ENCODE measurements around the gene VWA3A.

GRCh38 chr16:22189473-22190080 is 97.2 kb downstream of the VWA3A start:
- TF ChIP-seq, protein P1, sequence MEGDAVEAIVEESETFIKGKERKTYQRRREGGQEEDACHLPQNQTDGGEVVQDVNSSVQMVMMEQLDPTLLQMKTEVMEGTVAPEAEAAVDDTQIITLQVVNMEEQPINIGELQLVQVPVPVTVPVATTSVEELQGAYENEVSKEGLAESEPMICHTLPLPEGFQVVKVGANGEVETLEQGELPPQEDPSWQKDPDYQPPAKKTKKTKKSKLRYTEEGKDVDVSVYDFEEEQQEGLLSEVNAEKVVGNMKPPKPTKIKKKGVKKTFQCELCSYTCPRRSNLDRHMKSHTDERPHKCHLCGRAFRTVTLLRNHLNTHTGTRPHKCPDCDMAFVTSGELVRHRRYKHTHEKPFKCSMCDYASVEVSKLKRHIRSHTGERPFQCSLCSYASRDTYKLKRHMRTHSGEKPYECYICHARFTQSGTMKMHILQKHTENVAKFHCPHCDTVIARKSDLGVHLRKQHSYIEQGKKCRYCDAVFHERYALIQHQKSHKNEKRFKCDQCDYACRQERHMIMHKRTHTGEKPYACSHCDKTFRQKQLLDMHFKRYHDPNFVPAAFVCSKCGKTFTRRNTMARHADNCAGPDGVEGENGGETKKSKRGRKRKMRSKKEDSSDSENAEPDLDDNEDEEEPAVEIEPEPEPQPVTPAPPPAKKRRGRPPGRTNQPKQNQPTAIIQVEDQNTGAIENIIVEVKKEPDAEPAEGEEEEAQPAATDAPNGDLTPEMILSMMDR (IDR thresholded peaks at IDR 0.05) = no peak
- TF ChIP-seq POLR2AphosphoS5 (IDR thresholded peaks at IDR 0.05; ENCODE audit: low read depth, low read length) (no peak), TCF7L2 (IDR thresholded peaks at IDR 0.05; ENCODE audit: low read depth, low read length) (no peak)
- TF ChIP-seq, protein P2, sequence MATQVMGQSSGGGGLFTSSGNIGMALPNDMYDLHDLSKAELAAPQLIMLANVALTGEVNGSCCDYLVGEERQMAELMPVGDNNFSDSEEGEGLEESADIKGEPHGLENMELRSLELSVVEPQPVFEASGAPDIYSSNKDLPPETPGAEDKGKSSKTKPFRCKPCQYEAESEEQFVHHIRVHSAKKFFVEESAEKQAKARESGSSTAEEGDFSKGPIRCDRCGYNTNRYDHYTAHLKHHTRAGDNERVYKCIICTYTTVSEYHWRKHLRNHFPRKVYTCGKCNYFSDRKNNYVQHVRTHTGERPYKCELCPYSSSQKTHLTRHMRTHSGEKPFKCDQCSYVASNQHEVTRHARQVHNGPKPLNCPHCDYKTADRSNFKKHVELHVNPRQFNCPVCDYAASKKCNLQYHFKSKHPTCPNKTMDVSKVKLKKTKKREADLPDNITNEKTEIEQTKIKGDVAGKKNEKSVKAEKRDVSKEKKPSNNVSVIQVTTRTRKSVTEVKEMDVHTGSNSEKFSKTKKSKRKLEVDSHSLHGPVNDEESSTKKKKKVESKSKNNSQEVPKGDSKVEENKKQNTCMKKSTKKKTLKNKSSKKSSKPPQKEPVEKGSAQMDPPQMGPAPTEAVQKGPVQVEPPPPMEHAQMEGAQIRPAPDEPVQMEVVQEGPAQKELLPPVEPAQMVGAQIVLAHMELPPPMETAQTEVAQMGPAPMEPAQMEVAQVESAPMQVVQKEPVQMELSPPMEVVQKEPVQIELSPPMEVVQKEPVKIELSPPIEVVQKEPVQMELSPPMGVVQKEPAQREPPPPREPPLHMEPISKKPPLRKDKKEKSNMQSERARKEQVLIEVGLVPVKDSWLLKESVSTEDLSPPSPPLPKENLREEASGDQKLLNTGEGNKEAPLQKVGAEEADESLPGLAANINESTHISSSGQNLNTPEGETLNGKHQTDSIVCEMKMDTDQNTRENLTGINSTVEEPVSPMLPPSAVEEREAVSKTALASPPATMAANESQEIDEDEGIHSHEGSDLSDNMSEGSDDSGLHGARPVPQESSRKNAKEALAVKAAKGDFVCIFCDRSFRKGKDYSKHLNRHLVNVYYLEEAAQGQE (IDR thresholded peaks at IDR 0.05; ENCODE audit: insufficient read depth in 1 of 2, low read depth in 2 of 2, low read length in 1 of 2) = no peak

All from Panc1 (cell line).